DND-41 (cell line): Measurements from ENCODE around the gene NR2E1.

ENCODE experiments used
- EZH2 ChIP-seq: IDR thresholded peaks from 3 replicates; pipeline ENCODE4 v1.6.1; 2012; ENCODE audit warnings: borderline replicate concordance, low read depth, mild to moderate bottlenecking, moderate library complexity, low read length, inconsistent platforms; ENCODE audit not compliant: severe bottlenecking
- TF ChIP-seq, protein P1 (sequence below): IDR thresholded peaks from 2 replicates; pipeline ENCODE4 v1.5.1; 2012; ENCODE audit warnings: borderline replicate concordance, low read length, moderate library complexity, mild to moderate bottlenecking; ENCODE audit not compliant: poor library complexity, severe bottlenecking; ENCODE audit errors: extremely low read depth

DNA sequence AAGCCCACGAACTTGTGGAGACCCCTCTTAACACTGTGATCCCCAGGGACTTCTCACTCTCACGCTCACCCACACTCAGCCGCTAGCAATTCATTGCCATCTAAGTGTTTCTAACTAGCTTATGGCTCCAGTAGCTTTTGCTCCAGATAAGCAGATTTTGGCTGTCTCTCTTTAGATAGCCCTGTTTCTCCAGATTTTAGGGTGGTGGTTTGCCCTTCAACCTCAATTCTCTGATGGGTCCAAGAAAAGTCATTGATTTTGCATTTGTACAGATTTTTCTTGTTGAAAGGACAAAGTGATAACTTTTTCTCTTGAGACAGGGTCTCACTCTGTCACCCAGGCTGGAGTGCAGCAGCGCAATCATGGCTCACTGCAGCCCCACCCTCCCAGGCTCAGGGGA is 41.2 kb downstream of the NR2E1 start:
- no peak for TF ChIP-seq EZH2
- TF ChIP-seq, protein P1, sequence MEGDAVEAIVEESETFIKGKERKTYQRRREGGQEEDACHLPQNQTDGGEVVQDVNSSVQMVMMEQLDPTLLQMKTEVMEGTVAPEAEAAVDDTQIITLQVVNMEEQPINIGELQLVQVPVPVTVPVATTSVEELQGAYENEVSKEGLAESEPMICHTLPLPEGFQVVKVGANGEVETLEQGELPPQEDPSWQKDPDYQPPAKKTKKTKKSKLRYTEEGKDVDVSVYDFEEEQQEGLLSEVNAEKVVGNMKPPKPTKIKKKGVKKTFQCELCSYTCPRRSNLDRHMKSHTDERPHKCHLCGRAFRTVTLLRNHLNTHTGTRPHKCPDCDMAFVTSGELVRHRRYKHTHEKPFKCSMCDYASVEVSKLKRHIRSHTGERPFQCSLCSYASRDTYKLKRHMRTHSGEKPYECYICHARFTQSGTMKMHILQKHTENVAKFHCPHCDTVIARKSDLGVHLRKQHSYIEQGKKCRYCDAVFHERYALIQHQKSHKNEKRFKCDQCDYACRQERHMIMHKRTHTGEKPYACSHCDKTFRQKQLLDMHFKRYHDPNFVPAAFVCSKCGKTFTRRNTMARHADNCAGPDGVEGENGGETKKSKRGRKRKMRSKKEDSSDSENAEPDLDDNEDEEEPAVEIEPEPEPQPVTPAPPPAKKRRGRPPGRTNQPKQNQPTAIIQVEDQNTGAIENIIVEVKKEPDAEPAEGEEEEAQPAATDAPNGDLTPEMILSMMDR, result no peak
